ENCODE results near the gene C19orf38. TPM values are rescaled to one million over a fixed set of nuclear protein-coding genes. Genes with fewer than 3 reads are reported as not detected.

The C19orf38 gene
- total RNA-seq, 1 donor from 2014 or later = not detected

DNA sequence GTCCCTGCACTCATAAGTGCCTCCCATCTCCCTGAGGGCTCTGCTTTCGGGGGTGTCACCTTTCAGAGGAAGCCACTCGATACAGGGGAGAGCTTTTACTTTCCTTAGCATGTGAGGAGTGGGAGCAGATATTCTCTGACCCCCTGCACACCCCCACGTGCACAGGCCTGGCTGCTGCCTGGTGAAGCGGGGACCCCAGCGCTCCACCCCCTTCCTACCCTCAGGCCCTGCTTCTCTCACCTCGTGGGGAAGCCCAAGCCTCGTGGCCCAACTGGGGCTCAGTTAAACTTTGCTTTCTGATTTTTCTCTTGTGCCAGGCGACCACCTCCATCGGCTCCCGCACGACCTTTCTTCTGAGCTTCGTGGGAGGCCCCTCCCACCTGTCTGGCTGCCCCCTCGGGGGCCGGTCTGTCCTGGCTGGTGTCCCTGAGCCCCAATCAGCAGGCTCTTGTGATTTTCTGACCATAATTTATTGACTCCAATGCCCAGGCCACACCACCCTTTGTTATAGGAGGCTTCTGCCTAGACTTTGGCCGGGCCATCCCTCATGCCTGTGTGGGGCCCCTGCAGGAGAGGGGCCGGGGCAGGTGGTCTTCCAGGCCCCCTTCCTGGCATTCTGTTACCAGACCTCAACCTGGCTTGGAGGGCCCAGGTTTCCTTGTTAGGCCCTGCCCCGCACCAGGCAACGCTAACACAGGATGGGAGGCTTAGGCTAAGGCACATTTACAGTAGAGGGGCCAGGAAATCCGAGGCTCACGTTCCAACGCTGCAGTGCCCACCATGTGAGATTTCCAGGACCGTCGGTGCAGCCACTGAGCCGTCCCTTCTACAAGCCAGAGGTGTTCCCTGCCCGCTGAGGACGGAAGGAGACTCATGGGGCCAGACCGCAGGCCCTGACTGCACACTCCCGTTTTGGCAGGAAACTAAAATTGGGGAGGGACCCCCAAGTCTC, 16.0 kb upstream of the C19orf38 start:
- TF ChIP-seq, protein P1, sequence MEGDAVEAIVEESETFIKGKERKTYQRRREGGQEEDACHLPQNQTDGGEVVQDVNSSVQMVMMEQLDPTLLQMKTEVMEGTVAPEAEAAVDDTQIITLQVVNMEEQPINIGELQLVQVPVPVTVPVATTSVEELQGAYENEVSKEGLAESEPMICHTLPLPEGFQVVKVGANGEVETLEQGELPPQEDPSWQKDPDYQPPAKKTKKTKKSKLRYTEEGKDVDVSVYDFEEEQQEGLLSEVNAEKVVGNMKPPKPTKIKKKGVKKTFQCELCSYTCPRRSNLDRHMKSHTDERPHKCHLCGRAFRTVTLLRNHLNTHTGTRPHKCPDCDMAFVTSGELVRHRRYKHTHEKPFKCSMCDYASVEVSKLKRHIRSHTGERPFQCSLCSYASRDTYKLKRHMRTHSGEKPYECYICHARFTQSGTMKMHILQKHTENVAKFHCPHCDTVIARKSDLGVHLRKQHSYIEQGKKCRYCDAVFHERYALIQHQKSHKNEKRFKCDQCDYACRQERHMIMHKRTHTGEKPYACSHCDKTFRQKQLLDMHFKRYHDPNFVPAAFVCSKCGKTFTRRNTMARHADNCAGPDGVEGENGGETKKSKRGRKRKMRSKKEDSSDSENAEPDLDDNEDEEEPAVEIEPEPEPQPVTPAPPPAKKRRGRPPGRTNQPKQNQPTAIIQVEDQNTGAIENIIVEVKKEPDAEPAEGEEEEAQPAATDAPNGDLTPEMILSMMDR (conservative IDR thresholded peaks at IDR 0.05) = no peak
- H3K4me3 Mint-ChIP-seq = peak overlapping the region; percentile 54
- H3K4me1 Mint-ChIP-seq = peaks cover 18% of the 10 kb centered on the region
- peaks cover 10% of the 10 kb centered on the region for H3K27me3 Mint-ChIP-seq (ENCODE audit: low read depth)
- DNase-seq (ENCODE audit: low read depth, low spot score) = no peak
- peaks cover 8% of the 10 kb centered on the region for H3K9me3 Mint-ChIP-seq
- no peak overlapping the region for H3K27ac Mint-ChIP-seq (ENCODE audit: unreplicated experiment)
- peaks cover 10% of the 10 kb centered on the region for H3K36me3 Mint-ChIP-seq (ENCODE audit: low read depth)

DNA sequence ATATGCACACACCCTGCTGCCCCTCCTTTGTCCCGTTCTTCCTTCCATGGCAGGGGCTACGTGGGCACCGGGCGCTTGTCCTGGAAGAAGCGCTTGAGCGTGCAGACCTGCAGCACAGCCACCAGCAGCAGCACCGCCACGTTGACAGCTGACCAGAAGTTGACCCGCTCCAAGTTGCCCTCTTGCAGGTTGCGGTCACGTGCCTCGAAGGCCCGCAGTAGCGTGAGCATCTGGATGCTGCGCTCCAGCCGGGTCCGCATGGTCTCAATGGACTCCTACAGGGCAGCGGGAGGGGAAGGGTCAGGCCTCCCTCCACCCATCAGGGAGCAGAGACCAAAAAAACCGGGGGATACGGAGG, 15.3 kb upstream of the C19orf38 start:
- H3K4me3 Mint-ChIP-seq = no peak overlapping the region
- H3K27ac Mint-ChIP-seq (ENCODE audit: unreplicated experiment) = no peak overlapping the region

DNA sequence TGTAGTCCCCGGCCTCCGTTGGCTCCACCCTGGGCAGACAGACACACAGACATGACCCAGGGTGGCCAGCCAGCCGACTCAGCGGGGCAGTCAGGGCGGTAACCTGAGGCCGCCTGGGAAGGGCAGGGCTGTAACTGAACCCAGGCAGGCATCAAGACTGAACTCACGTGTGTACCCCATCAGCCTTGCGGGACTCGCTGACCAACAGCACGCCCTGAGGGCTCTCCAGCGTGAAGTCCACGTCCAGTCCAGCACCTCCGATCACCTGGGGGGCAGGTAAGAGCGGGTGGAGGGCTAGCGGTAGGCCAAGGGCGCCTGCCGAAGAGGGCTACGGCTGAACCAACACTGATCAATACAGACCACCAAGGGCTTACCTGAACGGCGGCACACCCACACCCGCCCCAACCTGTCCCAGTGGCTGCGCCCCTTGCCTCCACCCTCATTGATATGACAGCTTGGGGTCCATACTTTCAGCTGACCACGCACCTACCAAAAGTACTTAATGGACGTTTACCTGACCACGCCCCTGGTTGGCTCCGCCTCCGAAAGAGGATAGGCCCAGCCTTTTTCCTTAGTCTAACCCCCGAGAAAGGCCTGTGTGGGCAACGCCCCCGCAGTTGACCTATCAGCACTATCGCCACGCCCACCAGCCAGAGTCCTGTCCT, 13.0 kb upstream of the C19orf38 start:
- no peak for DNase-seq (ENCODE audit: low read depth, low spot score)
- peaks cover 18% of the 10 kb centered on the region for H3K4me1 Mint-ChIP-seq

More for the DNA sequence above, 15.3 kb upstream of the C19orf38 start:
- peaks cover 10% of the 10 kb centered on the region for H3K27me3 Mint-ChIP-seq (ENCODE audit: low read depth)
- TF ChIP-seq, protein P1 (conservative IDR thresholded peaks at IDR 0.05) = no peak
- peaks cover 10% of the 10 kb centered on the region for H3K36me3 Mint-ChIP-seq (ENCODE audit: low read depth)
- H3K4me1 Mint-ChIP-seq = peaks cover 18% of the 10 kb centered on the region
- no peak for DNase-seq (ENCODE audit: low read depth, low spot score)
- peaks cover 8% of the 10 kb centered on the region for H3K9me3 Mint-ChIP-seq

DNA sequence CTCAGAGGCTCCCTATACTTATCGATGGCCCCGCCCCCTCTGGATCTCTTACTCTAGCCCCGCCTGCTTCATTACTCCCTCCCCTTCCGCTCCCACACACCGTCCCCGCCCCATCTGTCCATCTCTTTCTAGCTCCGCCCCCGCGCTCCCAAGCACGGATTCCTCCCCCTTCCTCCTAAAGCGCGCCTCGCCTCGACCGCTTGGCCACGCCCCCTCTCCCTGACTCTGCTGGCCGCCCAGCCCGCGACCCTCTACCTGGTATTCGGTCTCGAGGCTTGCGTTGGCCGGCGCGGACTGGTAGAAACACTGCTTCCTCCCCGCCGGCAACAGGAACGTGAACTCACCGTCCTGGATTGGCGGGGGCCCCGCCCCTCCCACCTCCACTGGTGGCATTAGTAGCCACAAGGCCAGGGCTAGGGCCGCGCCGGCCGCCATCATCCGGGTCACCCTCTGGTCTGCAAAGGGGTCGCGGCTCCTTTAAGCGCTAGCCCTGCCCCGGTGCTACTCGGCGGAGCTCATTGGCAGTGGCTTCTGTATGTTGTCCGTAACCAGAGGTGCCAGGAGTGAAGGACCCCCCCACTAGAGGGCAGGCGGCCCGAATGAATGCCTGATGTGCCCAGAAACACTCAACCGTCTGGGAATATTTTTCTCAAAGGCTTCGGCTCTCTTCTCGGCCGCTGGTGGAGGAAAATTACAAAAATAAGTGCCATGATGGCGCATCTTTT, 12.3 kb upstream of the C19orf38 start, which contains the start of gene TMED1:
Gene TMED1 (minus strand): TSS at position 459 of the 725 bp plus-strand sequence. CDS start 21 bp downstream, at position 438.
- TF ChIP-seq, protein P1 (conservative IDR thresholded peaks at IDR 0.05) = peak; percentile 32
- DNase-seq (ENCODE audit: low read depth, low spot score) = peak; percentile 99
- Mint-ChIP-seq H3K27me3 (ENCODE audit: low read depth) (peaks cover 19% of the 10 kb centered on the region), H3K27ac (ENCODE audit: unreplicated experiment) (peak within 1 kb of the TSS; percentile 100), H3K36me3 (ENCODE audit: low read depth) (peaks cover 10% of the 10 kb centered on the region), H3K9me3 (peaks cover 11% of the 10 kb centered on the region), H3K4me3 (peak within 1 kb of the TSS; percentile 98), H3K4me1 (peaks cover 18% of the 10 kb centered on the region)

More for the DNA sequence above, 13.0 kb upstream of the C19orf38 start:
- Mint-ChIP-seq H3K27me3 (ENCODE audit: low read depth) (peaks cover 19% of the 10 kb centered on the region), H3K4me3 (peak overlapping the region; percentile 98), H3K9me3 (peaks cover 11% of the 10 kb centered on the region), H3K36me3 (ENCODE audit: low read depth) (peaks cover 10% of the 10 kb centered on the region), H3K27ac (ENCODE audit: unreplicated experiment) (peak overlapping the region; percentile 100)
- TF ChIP-seq, protein P1 (conservative IDR thresholded peaks at IDR 0.05) = no peak

Measured in neural crest cell (in vitro differentiated cells).